ENCODE results near the gene DISP2. TPM values are rescaled to one million over a fixed set of nuclear protein-coding genes. Genes with fewer than 3 reads are reported as not detected.
A peak's percentile ranks its signal among the peaks of the same experiment; 100 is the strongest.

The DISP2 gene
- total and polyA plus RNA-seq, 9 of the 15 experiments (the other 6 are each of a cell fraction or from before 2014, with no cell fraction given): 0.06 to 0.89 (median 0.15) TPM; not detected in 1

GRCh38 chr15:40357723-40358470, at the start of gene DISP2 (continued):
- TF ChIP-seq HMGXB4 (CRISPR knock-in tag; IDR thresholded peaks at IDR 0.05): peak; percentile 77; the same call in 1 of the 2 replicates
- TF ChIP-seq MAZ (CRISPR knock-in tag; conservative IDR thresholded peaks at IDR 0.05 in 1 of 2, IDR thresholded peaks at IDR 0.05 in 1 of 2): peak in 1 of 2 experiments; percentile 66; a peak in 3 of 4 replicates
- no peak for TF ChIP-seq DEAF1 (CRISPR knock-in tag; IDR thresholded peaks at IDR 0.05)
- TF ChIP-seq ZNF830 (CRISPR knock-in tag; IDR thresholded peaks at IDR 0.05): no peak
- peak; percentile 24 for TF ChIP-seq CCNT2 (IDR thresholded peaks at IDR 0.05; ENCODE audit: borderline replicate concordance, extremely low read depth, insufficient read length, low read depth, low read length)
- peak in 1 of 3 experiments; percentile 45; a peak in 1 of 6 replicates for TF ChIP-seq ZBTB11 (CRISPR knock-in tag; IDR thresholded peaks at IDR 0.05)
- 0 out of 2 replicates have a peak, but pooled peaks have one; percentile 51 for TF ChIP-seq ZBTB9 (CRISPR knock-in tag; IDR thresholded peaks at IDR 0.05)
- no peak for TF ChIP-seq ZC3H8 (IDR thresholded peaks at IDR 0.05)
- TF ChIP-seq ZNF766 (CRISPR knock-in tag; conservative IDR thresholded peaks at IDR 0.05): no peak
- TF ChIP-seq NUFIP1 (IDR thresholded peaks at IDR 0.05; ENCODE audit: partially characterized antibody): no peak
- 0 out of 2 replicates have a peak, but pooled peaks have one; percentile 28 for TF ChIP-seq KDM2B (CRISPR knock-in tag; IDR thresholded peaks at IDR 0.05)
- TF ChIP-seq KDM4B (IDR thresholded peaks at IDR 0.05; ENCODE audit: borderline replicate concordance in 2 of 2, low read depth in 1 of 2): no peak
- no peak for TF ChIP-seq SRSF7 (optimal IDR thresholded peaks at IDR 0.05; ENCODE audit: low read depth, low read length)
- no peak for TF ChIP-seq NFE2L1 (tag; IDR thresholded peaks at IDR 0.05; ENCODE audit: borderline replicate concordance, low read depth)
- no peak for TF ChIP-seq ZNF212 (CRISPR knock-in tag; IDR thresholded peaks at IDR 0.05)
- TF ChIP-seq ILF3 (IDR thresholded peaks at IDR 0.05; ENCODE audit: borderline replicate concordance): no peak
- no peak for TF ChIP-seq HOXB6 (CRISPR knock-in tag; IDR thresholded peaks at IDR 0.05; ENCODE audit: borderline replicate concordance)

All from K562 (cell line).